ENCODE data around the gene LIG1. TPM values are rescaled to one million over a fixed set of nuclear protein-coding genes. Genes with fewer than 3 reads are reported as not detected.
"Not testable (repeated sequence)": the region's sequence is repeated elsewhere in the genome, so short reads cannot be mapped to it uniquely, and the experiment has no call there.

LIG1 gene
- total and polyA plus RNA-seq, 9 donors = 12.3 to 36.2 (median 20.0) TPM

DNA sequence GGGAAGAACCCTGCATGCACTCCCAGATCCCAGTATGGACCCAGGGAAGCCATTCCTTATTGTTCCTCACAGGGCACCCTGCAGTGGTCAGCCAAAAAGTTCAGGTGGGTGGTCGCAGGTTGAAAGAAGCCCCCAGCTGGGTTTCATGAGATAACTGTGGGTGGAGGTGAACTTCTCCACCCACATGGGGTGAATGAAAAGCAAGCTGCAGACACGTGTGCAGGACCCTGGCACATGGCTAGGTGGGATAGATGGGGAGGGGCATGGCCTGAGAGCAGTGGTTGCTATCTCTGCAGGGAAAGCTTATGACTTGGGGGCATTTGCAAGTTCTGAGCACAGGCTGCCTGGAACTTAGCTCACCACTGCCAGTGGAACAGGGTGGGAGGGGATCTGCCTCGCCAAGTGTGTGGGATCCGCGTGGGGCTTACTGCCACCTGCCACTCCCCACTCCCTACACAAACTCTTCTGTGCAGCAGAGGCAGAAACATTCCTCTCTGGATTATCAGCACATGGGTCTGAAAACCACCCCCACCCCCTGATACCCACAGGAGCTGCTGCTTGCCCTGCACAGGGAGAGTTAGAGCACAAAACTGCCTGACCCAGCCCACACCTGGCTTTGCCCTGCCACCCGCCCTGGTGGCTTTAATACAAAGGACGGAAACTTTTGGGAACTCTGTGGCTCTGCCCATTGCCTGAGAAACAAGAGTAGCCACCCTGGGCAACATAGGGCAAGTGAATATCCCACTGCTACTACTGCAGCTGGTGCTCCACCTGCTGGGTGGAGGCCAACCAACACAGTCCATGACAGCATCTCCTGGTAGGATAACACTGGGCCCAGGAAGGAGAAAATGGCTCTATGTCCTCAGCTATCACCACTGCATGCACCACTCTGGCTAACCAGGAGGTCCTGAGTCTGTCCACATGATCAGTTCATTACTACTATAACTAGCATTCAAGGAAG is 84.0 kb downstream of the LIG1 start:
- H3K27me3 ChIP-seq = no peaks in the 10 kb centered on the region
- WGBS, 3 donors = 77 to 89% (median 82%) methylated on average over 7 of the region's 7 CpGs
- no peak for DNase-seq

DNA sequence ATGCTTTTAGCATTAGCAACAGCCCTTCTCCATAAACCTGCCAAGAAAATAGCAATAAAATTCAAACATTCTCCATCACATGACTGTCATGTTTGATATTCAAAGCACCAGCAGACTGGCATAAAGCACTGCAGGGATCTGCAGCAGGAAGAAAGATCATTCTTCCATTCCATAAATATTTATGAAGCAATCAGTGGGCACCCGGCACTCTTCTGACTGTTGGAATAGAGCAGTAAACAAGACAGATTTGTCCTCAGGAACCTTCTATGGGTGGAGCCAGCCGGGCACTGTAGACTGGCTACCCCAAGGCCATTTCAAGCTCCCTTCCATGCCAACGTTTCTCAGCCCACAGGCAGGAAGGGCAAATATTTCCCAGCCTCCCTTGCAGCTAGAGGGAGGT is 85.1 kb downstream of the LIG1 start:
- Histone ChIP-seq H3K36me3 (no peaks in the 10 kb centered on the region), H3K4me1 (ENCODE audit: insufficient read depth) (no peaks in the 10 kb centered on the region), H3K9me3 (no peaks in the 10 kb centered on the region), H3K4me3 (no peak overlapping the region), H3K27me3 (no peaks in the 10 kb centered on the region), H3K27ac (no peak overlapping the region)
- TF ChIP-seq CTCF (IDR thresholded peaks at IDR 0.05) (no peak), EP300 (IDR thresholded peaks at IDR 0.05) (no peak), POLR2A (IDR thresholded peaks at IDR 0.05) (no peak)
- intact Hi-C loops (cut with DNase I) = no loop called here
- DNase-seq = no peak
- WGBS, 3 donors = 44 to 62% (median 61%) methylated on average over 3 of the region's 3 CpGs

More for the DNA sequence above, 84.0 kb downstream of the LIG1 start:
- intact Hi-C loops (cut with DNase I) = no loop called here
- Histone ChIP-seq H3K27ac (no peak overlapping the region), H3K4me3 (no peak overlapping the region), H3K9me3 (no peaks in the 10 kb centered on the region), H3K36me3 (no peaks in the 10 kb centered on the region), H3K4me1 (ENCODE audit: insufficient read depth) (no peaks in the 10 kb centered on the region)
- TF ChIP-seq EP300 (IDR thresholded peaks at IDR 0.05) = no peak
- TF ChIP-seq CTCF (IDR thresholded peaks at IDR 0.05) = no peak
- no peak for TF ChIP-seq POLR2A (IDR thresholded peaks at IDR 0.05)

- Histone ChIP-seq H3K27ac (no peak overlapping the region), H3K4me1 (ENCODE audit: insufficient read depth) (no peaks in the 10 kb centered on the region), H3K9me3 (no peaks in the 10 kb centered on the region), H3K27me3 (no peaks in the 10 kb centered on the region), H3K4me3 (no peak overlapping the region), H3K36me3 (no peaks in the 10 kb centered on the region)
- intact Hi-C loops (cut with DNase I) = no loop called here
- 85 to 94% (median 92%) methylated on average over 5 of the region's 5 CpGs for WGBS, 3 donors
- no peak for TF ChIP-seq CTCF (IDR thresholded peaks at IDR 0.05)
- no peak for TF ChIP-seq EP300 (IDR thresholded peaks at IDR 0.05)
- TF ChIP-seq POLR2A (IDR thresholded peaks at IDR 0.05) = no peak
- DNase-seq = no peak
Observed at GRCh38 chr19:48081106-48081505, 89.0 kb downstream of the LIG1 start.

DNA sequence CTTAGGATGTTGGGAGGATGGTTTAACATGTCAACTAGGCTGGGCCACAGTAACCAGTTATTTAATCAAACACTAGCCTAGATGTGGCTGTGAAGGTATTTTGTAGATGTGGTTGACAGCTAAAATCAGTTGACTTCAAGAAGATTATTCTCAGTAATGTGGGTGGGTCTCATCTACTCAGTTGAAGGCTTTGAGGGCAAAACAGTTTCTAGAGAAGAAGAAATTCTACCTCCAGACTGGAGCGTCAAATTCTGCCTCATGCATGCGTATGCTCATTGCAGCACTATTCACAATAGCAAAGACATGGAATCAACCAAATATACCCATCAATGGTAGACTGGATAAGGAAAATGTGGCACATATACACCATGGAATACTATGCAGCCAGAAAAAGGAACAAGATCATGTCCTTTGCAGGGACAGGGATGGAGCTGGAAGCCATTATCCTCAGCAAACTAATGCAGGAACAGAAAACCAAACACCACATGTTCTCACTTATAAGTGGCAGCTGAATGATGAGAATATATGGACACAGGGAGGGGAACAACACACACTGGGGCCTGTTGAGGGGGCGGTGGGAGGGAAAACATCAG is 99.9 kb downstream of the LIG1 start:
- WGBS, 3 donors = 91 to 97% (median 91%) methylated on average over 3 of the region's 3 CpGs
- intact Hi-C loops (cut with DNase I); H3K4me1 ChIP-seq (ENCODE audit: insufficient read depth); H3K9me3 ChIP-seq; DNase-seq; H3K4me3 ChIP-seq; H3K36me3 ChIP-seq; H3K27ac ChIP-seq; H3K27me3 ChIP-seq: not testable (repeated sequence)

- H3K36me3 ChIP-seq = no peaks in the 10 kb centered on the region
- TF ChIP-seq EP300 (IDR thresholded peaks at IDR 0.05) (no peak), CTCF (IDR thresholded peaks at IDR 0.05) (no peak), POLR2A (IDR thresholded peaks at IDR 0.05) (no peak)
- H3K4me1 ChIP-seq (ENCODE audit: insufficient read depth) = no peaks in the 10 kb centered on the region
- no peak overlapping the region for H3K27ac ChIP-seq
- intact Hi-C loops (cut with DNase I) = no loop called here
- H3K9me3 ChIP-seq = no peaks in the 10 kb centered on the region
- no peaks in the 10 kb centered on the region for H3K27me3 ChIP-seq
- 61 to 73% (median 65%) methylated on average over 2 of the region's 2 CpGs for WGBS, 3 donors
- H3K4me3 ChIP-seq = no peak overlapping the region
- no peak for DNase-seq
Observed at GRCh38 chr19:48069435-48069834, 100.7 kb downstream of the LIG1 start.

Measured in ovary (tissue), 9 donors.